ENCODE data around the gene DGKD. TPM values are rescaled to one million over a fixed set of nuclear protein-coding genes. Genes with fewer than 3 reads are reported as not detected.

DGKD gene
- total and polyA plus RNA-seq, 9 of the 15 experiments (the other 6 are each of a cell fraction or from before 2014, with no cell fraction given) = 0.52 to 29.5 (median 10.6) TPM

DNA sequence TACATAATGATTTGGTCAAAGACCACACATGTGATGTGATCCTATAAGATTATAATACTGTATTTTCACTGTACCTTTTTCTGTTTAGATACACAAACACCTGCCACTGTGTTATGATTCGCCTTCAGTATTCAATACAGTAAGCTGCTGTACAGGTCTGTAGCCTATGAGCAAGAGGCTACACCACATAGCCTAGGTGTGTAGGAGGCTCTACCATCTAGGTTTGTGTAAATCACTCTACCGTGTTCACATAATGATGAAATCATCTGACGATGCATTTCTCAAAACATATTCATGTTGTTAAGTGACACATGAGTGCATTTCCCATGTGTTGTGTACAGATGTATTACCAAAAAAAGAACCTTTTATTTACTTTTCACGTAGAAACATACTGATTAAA, 137.8 kb downstream of the DGKD start:
- no peak for ATAC-seq
- 71% methylated on average over 4 of the region's 4 CpGs for WGBS (ENCODE audit: insufficient coverage, low coverage, missing lambda C conversion rate)
- Histone ChIP-seq H4K20me1 (replicated peaks; ENCODE audit: control insufficient read depth, insufficient read depth, low read length) (no peaks in the 10 kb centered on the region), H3K27ac (ENCODE audit: extremely low read depth, low read depth, low read length) (no peak overlapping the region), H3K27me3 (ENCODE audit: control insufficient read depth in 2 of 2, insufficient read depth in 2 of 2, low read length in 2 of 2) (no peaks in the 10 kb centered on the region), H3K9me1 (ENCODE audit: control insufficient read depth, insufficient read depth, low read length) (no peaks in the 10 kb centered on the region), H3K4me1 (replicated peaks in 1 of 2; ENCODE audit: control insufficient read depth in 2 of 2, insufficient read depth in 2 of 2, low read length in 2 of 2) (no peaks in the 10 kb centered on the region), H3K9ac (ENCODE audit: insufficient read depth in 1 of 2, low read depth in 2 of 2, low read length in 2 of 2) (no peak overlapping the region), H3K79me2 (ENCODE audit: control insufficient read depth, insufficient read depth, low read length) (no peaks in the 10 kb centered on the region), H3K4me2 (ENCODE audit: insufficient read depth, low read length) (no peak overlapping the region), H3K9me3 (replicated peaks; ENCODE audit: control insufficient read depth, insufficient read depth, low read depth, low read length) (no peaks in the 10 kb centered on the region), H3K4me3 (no peak overlapping the region), H3K36me3 (ENCODE audit: control insufficient read depth, insufficient read depth, low read length) (peaks cover 10% of the 10 kb centered on the region; the same call in 1 of the 3 replicates), H2AFZ (ENCODE audit: low read depth, low read length) (no peak overlapping the region)
- BruUV-seq (replicated peaks) = no TSS peak
- FAIRE-seq = no peak
- POLR2A ChIA-PET = interaction anchor here (1.2 kb wide), 1 partner anchor 9 kb away, joined by 3 read pairs; no protein-coding TSS in a partner anchor
- TF ChIP-seq SP1 (CRISPR knock-in tag; IDR thresholded peaks at IDR 0.05) (no peak), HDAC3 (IDR thresholded peaks at IDR 0.05; ENCODE audit: borderline replicate concordance, partially characterized antibody) (no peak), MEF2A (IDR thresholded peaks at IDR 0.05; ENCODE audit: control insufficient read depth, low read depth, low read length) (no peak), ZNF695 (CRISPR knock-in tag; IDR thresholded peaks at IDR 0.05) (no peak), NR2F6 (CRISPR knock-in tag; IDR thresholded peaks at IDR 0.05) (no peak), GTF3C2 (IDR thresholded peaks at IDR 0.05; ENCODE audit: borderline replicate concordance, extremely low read depth, insufficient read length) (no peak), HMG20A (CRISPR knock-in tag; conservative IDR thresholded peaks at IDR 0.05) (no peak), HNRNPH1 (optimal IDR thresholded peaks at IDR 0.05; ENCODE audit: low read depth, low read length) (no peak), NR4A1 (CRISPR knock-in tag; IDR thresholded peaks at IDR 0.05) (no peak), NR4A1 (tag; IDR thresholded peaks at IDR 0.05) (no peak), NCOA1 (IDR thresholded peaks at IDR 0.05; ENCODE audit: low read depth) (no peak), MCM5 (IDR thresholded peaks at IDR 0.05; ENCODE audit: low read depth) (no peak)
- CTCF ChIA-PET (ENCODE audit: low intra/inter-chr PET ratio) = no interaction called here
- intact Hi-C loops (cut with micrococcal nuclease) (no loop called here), in situ Hi-C loops (cut with MboI) (no loop called here)
- DNase-seq (ENCODE audit: extremely low read depth in 1 of 4, low spot score in 3 of 4) = no peak
